MM.1S (cell line): Measurements from ENCODE around the gene ZSCAN1.

Experiments used
- CTCF ChIP-seq: fragments of 300-600 bp; sonication (generic); IDR thresholded peaks from 2 replicates; pipeline ENCODE4 v1.5.1; 2016; ENCODE audit warnings: antibody characterized with exemption, low read length, mixed read lengths
- EZH2 ChIP-seq: fragments of 300-600 bp; sonication (generic); optimal IDR thresholded peaks from 2 replicates; pipeline ENCODE3; 2017; ENCODE audit warnings: low read depth, mild to moderate bottlenecking, antibody characterized with exemption, low read length, mixed read lengths

DNA sequence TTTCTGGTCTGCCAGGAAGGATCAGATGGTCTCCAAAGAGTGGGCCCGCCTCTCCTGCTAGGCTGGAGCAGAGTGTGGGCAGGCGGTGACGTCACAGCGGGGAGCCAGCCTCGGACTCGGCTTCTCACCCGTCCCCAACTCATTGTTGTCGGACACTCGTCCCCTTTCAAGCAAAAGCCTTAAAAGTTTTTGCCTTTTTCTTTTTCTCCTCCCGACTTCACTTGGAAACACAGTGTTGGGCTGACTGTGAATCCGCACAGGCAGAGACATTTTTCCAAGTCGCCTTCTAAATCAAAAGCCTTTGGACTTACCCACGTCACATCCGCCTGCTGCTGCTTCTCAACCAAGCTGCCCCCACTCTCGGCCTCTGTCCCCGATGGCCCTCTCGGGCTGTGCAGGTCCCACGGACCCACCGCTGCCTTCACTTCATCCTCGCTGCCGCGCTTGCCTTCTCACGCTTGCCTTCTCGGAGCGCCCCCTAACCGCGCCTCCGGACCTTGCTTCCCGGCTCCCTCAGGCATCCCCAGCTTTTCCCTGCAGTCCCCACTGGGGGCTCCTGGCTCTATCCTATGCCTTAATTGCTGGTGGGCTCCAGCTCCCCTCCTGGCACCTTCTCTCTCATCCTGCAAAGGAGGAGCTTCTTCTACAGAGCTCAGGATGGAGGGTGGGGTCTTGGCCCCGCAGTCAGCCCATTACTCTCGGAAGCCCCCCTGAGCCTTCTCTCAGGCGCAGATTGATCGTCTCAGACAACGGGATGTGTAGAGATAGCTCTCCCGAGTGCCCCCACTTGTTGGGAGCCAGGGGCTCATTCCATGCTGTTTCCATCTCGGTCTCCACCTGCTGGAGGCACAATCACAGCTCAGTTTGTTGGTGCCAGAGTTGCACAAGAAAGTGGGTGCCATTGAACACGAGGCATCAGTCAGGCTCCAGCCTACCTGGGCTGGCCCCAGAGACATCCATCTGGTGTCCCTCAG is 21.4 kb downstream of the ZSCAN1 start:
- TF ChIP-seq CTCF (no peak), EZH2 (no peak)
